Osteoblast (primary cell): ENCODE results near the gene APOC1. TPM values are rescaled to one million over a fixed set of nuclear protein-coding genes. Genes with fewer than 3 reads are reported as not detected.

Source experiments
- DNase-seq: peaks from one replicate; pipeline ENCODE4 v3.0.0; 2011; ENCODE audit warnings: low spot score, mixed read lengths; ENCODE audit not compliant: insufficient read length; ENCODE audit errors: missing footprints
- H2AFZ ChIP-seq: 2 replicates; pipeline ENCODE4 v1.6.0; 2011; ENCODE audit warnings: mild to moderate bottlenecking, low read length
- H3K27ac ChIP-seq: 2 replicates; pipeline ENCODE4 v1.5.1; 2011; ENCODE audit warnings: mild to moderate bottlenecking, low read depth, low read length, moderate library complexity
- H3K27me3 ChIP-seq: 2 replicates; pipeline ENCODE4 v1.6.0; 2012; ENCODE audit warnings: mild to moderate bottlenecking, control low read depth, inconsistent platforms, low read length, moderate library complexity; ENCODE audit not compliant: insufficient read depth
- H3K36me3 ChIP-seq: 2 replicates; pipeline ENCODE4 v1.5.1; 2011; ENCODE audit warnings: mild to moderate bottlenecking, low read length, control low read depth, moderate library complexity; ENCODE audit not compliant: insufficient read depth
- H3K4me1 ChIP-seq: 2 replicates; pipeline ENCODE4 v1.5.1; 2011; ENCODE audit warnings: mild to moderate bottlenecking, low read length, control low read depth, moderate library complexity; ENCODE audit not compliant: insufficient read depth
- H3K4me2 ChIP-seq: 2 replicates; pipeline ENCODE4 v1.6.0; 2011; ENCODE audit warnings: mild to moderate bottlenecking, low read length; ENCODE audit not compliant: insufficient read depth
- H3K4me3 ChIP-seq: fragments of 200-600 bp; sonication (generic); 3 replicates; pipeline ENCODE4 v1.5.1; 2012; ENCODE audit warnings: mild to moderate bottlenecking, low read length, inconsistent platforms; ENCODE audit not compliant: insufficient read depth
- H3K79me2 ChIP-seq: 2 replicates; pipeline ENCODE4 v1.6.0; 2012; ENCODE audit warnings: mild to moderate bottlenecking, low read length, control low read depth, inconsistent platforms; ENCODE audit not compliant: insufficient read depth
- H3K9me3 ChIP-seq: 2 replicates; pipeline ENCODE4 v1.5.1; 2011; ENCODE audit warnings: low read depth, low read length, control low read depth
- H4K20me1 ChIP-seq: 2 replicates; pipeline ENCODE4 v1.6.0; 2012; ENCODE audit warnings: mild to moderate bottlenecking, low read length, control low read depth; ENCODE audit not compliant: insufficient read depth
- CTCF ChIP-seq: IDR thresholded peaks from 2 replicates; pipeline ENCODE4 v1.5.1; 2011; ENCODE audit warnings: mild to moderate bottlenecking, low read depth, low read length, moderate library complexity; ENCODE audit errors: extremely low read depth
- total RNA-seq: library from RNA; depleted of rRNA; stranded (reverse); fragments of >200 nt; gene quantifications from 2 replicates; pipeline ENCODE4 v1.2.3, GENCODE V29; 2012

The APOC1 gene
- total RNA-seq, 1 donor, result 1.4 TPM

DNA sequence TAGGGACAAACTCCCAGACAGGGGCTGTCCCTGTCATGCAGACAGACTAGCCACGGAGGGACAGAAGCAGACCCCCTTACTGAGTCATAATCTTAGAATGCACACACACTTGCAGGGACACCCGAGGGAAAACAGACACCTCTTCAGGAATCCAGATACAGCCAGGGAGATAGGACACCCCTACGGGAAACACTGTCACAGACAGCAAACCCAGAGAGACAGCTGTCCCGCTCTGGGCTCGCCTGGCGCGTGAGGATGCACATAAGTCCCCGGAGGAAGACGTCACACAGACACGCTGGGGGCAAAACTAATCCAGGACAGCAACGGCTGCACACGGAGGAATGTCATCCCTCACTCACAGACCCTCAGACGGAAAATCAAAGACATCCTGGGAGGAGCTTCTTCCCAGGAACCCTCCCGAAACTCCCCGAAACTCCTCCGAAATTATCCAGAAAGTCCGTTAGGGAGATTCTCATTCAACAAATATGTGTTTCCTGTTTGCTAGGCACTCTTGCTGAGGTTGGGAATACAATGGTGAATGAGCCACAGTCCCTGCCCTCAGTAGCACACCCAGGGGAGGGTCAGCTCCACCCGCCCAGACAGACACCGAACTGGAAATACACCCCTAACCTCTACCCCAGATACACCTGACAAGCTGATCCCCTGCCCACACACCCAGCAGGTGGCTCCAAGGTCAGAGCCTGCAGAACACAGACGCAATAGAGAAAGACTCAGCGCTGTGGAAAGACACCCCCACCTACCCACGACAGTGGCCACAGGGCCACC lies 38.5 kb upstream of the APOC1 start:
- Histone ChIP-seq H3K79me2 (no peaks in the 10 kb centered on the region), H3K4me3 (no peak overlapping the region), H3K4me2 (no peak overlapping the region), H3K4me1 (peaks cover 8% of the 10 kb centered on the region), H3K36me3 (peaks cover 65% of the 10 kb centered on the region), H2AFZ (no peak overlapping the region), H3K27ac (no peak overlapping the region), H3K27me3 (no peaks in the 10 kb centered on the region), H3K9me3 (no peaks in the 10 kb centered on the region), H4K20me1 (peaks cover 8% of the 10 kb centered on the region)
- TF ChIP-seq CTCF, result no peak
- DNase-seq, result peak; percentile 80

DNA sequence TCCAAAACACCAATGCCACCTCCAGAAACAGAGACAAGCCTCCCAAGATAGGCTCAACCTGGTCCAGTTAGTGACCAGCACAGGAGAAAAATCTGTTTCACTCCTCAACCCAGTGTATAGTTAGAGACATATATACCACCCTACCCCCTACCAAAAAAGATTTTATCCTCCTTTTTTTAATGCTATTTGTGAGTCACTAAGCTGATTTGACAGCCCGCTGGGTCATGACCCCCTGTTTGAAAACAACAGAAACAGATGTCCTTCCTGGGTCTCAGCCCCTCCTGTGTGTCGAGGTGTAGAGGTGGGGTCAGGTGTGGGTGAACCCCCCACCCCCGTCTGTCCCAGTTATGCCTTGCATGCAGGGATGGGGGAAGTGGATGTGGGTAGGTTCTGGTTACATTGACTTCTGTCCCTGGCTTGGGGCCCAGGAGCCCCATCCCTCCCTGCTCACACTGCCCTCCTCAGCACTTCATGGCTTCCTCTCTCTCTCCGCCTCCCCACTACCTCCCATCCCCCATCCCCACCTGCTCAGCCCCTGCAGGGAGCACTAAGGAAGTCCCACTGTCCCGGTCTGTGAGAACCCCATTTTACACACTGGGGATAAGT lies 37.4 kb upstream of the APOC1 start:
- Histone ChIP-seq H3K4me2 (no peak overlapping the region), H3K4me3 (no peak overlapping the region), H4K20me1 (peaks cover 6% of the 10 kb centered on the region), H3K79me2 (no peaks in the 10 kb centered on the region), H3K27ac (no peak overlapping the region), H3K4me1 (peaks cover 8% of the 10 kb centered on the region), H3K9me3 (no peaks in the 10 kb centered on the region), H3K27me3 (no peaks in the 10 kb centered on the region), H2AFZ (no peak overlapping the region), H3K36me3 (peaks cover 55% of the 10 kb centered on the region)
- DNase-seq, result peak; percentile 64
- TF ChIP-seq CTCF, result no peak

GRCh38 chr19:44878120-44878865 lies 36.1 kb upstream of the APOC1 start:
- Histone ChIP-seq H2AFZ (no peak overlapping the region), H3K27me3 (no peaks in the 10 kb centered on the region), H3K4me2 (no peak overlapping the region), H3K36me3 (peaks cover 45% of the 10 kb centered on the region), H3K9me3 (no peaks in the 10 kb centered on the region), H3K79me2 (no peaks in the 10 kb centered on the region), H3K4me3 (no peak overlapping the region), H3K4me1 (peaks cover 8% of the 10 kb centered on the region), H4K20me1 (peaks cover 3% of the 10 kb centered on the region), H3K27ac (no peak overlapping the region)
- peak; percentile 23 for DNase-seq
- TF ChIP-seq CTCF, result no peak
